ENCODE data around the gene SEMA6B.
A peak's percentile ranks its signal among the peaks of the same experiment; 100 is the strongest.

The SEMA6B gene

DNA sequence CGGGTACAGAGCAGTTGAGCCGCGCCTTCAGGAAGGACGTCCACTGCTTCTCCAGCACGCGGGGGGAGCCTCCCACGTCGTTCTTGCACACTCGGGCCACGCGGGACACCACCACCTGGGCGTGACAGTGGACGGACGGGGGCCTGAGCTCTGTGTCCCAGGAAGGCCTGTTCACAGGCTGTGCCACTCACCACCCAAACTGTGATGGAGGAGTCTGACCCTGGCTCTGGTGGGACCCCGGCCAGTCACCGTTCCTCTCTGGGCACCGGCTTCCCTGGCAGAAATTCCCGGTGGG, 7.0 kb downstream of the SEMA6B start:
- TF ChIP-seq, protein P1, sequence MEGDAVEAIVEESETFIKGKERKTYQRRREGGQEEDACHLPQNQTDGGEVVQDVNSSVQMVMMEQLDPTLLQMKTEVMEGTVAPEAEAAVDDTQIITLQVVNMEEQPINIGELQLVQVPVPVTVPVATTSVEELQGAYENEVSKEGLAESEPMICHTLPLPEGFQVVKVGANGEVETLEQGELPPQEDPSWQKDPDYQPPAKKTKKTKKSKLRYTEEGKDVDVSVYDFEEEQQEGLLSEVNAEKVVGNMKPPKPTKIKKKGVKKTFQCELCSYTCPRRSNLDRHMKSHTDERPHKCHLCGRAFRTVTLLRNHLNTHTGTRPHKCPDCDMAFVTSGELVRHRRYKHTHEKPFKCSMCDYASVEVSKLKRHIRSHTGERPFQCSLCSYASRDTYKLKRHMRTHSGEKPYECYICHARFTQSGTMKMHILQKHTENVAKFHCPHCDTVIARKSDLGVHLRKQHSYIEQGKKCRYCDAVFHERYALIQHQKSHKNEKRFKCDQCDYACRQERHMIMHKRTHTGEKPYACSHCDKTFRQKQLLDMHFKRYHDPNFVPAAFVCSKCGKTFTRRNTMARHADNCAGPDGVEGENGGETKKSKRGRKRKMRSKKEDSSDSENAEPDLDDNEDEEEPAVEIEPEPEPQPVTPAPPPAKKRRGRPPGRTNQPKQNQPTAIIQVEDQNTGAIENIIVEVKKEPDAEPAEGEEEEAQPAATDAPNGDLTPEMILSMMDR (conservative IDR thresholded peaks at IDR 0.05; ENCODE audit: low read depth, low read length): no peak
- no peak for DNase-seq (ENCODE audit: low read depth)
- no peak overlapping the region for H3K4me3 ChIP-seq (ENCODE audit: low read length)

DNA sequence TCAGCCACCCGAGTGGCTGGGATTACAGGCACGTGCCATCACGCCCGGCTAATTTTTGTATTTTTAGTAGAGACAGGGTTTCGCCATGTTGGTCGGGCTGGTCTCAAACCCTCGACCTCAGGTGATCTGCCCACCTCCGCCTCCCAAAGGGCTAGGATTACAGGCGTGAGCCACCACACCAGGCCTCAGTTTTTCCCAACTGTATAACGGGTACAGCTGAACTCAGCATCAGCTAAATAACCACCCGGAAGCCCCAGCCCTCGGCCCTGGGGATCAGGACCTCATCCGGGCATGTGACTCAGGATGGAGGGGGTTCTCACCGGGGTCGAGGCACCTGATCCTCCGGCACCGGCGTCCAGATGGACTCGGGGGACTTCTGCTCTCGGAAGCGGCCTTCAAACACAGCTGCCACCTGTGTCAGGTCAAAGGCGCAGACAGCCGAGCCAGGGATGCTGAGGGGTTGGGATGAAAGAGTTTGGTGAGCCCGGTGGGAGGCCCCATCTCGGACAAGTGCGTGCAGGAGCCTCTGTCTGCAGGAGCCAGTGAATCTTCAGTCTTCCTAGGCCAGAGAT, 8.9 kb downstream of the SEMA6B start:
- TF ChIP-seq, protein P1 (conservative IDR thresholded peaks at IDR 0.05; ENCODE audit: low read depth, low read length): no peak
- no peak for DNase-seq (ENCODE audit: low read depth)
- no peak overlapping the region for H3K4me3 ChIP-seq (ENCODE audit: low read length)

DNA sequence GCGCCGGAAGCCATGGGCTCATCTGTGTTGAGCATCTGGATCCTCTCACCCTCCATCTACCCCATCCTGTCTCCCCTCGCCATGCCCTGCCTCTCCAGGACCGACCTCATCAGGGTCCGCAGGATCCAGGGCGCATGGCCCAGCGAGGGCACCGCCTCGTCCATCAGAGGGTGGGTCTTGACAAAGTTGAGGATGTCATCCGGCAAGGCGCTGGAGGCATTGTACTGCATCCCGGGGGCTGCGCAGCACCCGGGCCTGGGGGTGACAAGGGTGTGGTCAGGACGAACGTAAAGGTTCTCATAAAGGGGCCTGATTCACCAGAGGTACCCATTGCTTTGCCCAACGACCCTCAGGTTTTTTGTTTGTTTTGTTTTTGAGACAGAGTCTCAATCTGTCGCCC, 9.5 kb downstream of the SEMA6B start:
- no peak overlapping the region for H3K4me3 ChIP-seq (ENCODE audit: low read length)
- TF ChIP-seq, protein P1 (conservative IDR thresholded peaks at IDR 0.05; ENCODE audit: low read depth, low read length): no peak
- DNase-seq (ENCODE audit: low read depth): no peak

DNA sequence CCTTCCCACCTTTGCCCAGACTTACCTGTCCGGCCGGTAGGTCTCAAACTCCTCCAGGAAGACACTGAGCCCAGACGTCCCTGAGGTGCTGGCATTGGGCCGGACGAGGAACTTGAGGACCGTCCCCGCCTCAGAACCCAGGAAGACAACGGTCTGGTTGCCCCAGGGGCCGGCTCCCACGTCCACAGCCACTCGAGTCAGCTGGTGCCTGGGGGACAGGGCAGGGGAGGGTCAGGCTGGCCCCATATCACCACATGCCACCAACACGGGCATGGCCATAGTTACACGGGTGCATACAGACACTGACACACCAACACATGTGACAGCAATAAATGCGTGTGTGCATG, 11.3 kb downstream of the SEMA6B start:
- TF ChIP-seq, protein P1 (conservative IDR thresholded peaks at IDR 0.05; ENCODE audit: low read depth, low read length): no peak
- DNase-seq (ENCODE audit: low read depth): no peak
- H3K4me3 ChIP-seq (ENCODE audit: low read length): no peak overlapping the region

DNA sequence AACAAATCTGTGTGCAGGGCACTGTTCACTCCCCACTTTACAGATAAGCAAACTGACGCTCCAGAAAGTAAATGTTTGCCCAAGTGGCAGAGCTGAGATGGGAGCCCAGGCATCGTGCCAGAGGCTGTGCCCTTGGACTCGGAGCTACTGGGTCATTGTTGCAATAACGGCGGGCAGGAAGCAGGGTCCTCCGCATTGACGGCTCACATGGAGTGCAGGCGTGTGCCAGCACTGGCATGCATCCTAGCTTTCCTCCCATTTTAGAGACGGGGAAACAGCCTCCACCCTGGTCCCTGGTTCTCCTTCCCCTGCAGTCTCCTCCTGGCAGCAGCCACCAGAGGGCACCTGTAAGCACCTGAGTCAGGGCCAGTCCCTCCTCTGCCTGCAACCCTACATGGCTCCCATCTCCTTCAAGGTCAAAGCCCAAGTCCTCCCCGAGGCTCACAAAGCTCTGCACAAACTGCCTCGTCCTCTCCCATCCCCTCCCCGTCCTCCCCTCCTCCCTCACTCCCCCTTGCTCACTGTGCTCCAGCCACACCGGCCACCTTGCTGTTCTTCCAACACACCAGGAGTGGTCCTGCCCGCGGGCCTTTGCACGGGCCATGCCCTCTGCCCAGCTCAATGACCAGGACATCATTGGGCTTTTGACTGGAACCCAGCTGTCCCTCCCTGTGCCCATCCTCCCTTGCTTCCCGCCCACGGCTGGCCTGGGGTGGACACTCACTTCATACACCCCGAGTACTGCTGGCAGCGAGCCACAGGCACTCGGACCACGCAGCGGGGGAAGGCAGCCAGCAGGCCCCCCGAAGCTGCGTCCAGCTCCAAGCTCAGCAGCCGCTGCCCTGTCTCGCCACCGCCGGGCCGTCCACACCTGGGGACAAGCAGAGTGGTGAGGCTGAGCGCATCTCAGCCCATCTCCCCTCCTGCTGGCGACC, 11.9 kb downstream of the SEMA6B start:
- TF ChIP-seq, protein P1 (conservative IDR thresholded peaks at IDR 0.05; ENCODE audit: low read depth, low read length): peak; percentile 51
- H3K4me3 ChIP-seq (ENCODE audit: low read length): no peak overlapping the region
- no peak for DNase-seq (ENCODE audit: low read depth)

DNA sequence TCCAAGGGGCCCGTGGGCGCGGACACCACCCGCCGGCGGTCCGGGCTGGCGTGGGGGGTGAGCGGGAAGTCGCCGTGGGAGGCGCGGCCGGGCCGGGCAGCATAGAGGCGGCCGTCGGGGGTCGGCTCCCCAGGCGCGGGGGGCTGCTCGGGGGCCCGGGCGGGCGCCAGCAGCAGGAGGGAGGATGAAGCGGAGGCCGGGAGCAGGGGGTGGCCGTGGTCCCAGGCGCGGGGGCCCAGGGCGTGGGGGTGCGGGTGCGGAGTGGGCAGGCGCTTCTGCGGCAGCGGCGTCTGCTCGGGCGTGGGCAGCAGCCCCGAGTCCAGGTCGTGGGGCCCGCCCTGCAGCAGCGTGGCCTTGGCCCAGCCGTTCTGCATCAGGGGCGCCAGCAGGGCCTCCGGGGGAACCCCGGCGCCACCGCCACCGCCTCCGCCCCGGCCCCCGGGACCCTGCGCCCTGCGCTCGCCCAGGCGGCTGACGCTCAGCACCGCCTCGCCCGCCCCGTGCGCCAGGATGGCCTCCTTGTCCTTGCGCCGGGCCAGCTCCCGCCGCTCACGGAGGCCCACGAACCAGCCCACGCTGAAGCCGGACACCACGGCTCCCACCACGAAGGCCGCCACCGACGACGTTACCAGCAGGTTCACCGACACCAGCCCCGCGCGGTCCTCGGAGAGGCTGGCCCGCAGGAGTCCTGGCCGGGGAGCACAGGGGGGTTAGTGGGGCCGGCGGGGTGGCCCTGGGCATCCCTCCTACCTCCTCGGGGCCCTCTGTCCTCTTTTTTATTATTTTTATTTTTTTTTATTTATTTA, 15.4 kb downstream of the SEMA6B start:
- TF ChIP-seq, protein P1 (conservative IDR thresholded peaks at IDR 0.05; ENCODE audit: low read depth, low read length): no peak
- no peak overlapping the region for H3K4me3 ChIP-seq (ENCODE audit: low read length)
- DNase-seq (ENCODE audit: low read depth): no peak
